Fibroblast of skin of right quadriceps (primary cell): ENCODE data around the gene SOX11.

Experiments used
- DNase-seq: peaks from one replicate; pipeline ENCODE4 v3.0.0-alpha.2; 2013

Gene SOX11

GRCh38 chr2:5692561-5693286, 540 bp downstream of the SOX11 start:
- DNase-seq: peak; percentile 46

DNA sequence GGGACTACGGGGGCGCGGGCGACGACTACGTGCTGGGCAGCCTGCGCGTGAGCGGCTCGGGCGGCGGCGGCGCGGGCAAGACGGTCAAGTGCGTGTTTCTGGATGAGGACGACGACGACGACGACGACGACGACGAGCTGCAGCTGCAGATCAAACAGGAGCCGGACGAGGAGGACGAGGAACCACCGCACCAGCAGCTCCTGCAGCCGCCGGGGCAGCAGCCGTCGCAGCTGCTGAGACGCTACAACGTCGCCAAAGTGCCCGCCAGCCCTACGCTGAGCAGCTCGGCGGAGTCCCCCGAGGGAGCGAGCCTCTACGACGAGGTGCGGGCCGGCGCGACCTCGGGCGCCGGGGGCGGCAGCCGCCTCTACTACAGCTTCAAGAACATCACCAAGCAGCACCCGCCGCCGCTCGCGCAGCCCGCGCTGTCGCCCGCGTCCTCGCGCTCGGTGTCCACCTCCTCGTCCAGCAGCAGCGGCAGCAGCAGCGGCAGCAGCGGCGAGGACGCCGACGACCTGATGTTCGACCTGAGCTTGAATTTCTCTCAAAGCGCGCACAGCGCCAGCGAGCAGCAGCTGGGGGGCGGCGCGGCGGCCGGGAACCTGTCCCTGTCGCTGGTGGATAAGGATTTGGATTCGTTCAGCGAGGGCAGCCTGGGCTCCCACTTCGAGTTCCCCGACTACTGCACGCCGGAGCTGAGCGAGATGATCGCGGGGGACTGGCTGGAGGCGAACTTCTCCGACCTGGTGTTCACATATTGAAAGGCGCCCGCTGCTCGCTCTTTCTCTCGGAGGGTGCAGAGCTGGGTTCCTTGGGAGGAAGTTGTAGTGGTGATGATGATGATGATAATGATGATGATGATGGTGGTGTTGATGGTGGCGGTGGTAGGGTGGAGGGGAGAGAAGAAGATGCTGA, 1.4 kb downstream of the SOX11 start:
- DNase-seq: no peak

GRCh38 chr2:5694306-5694705, 2.1 kb downstream of the SOX11 start:
- DNase-seq: peak; percentile 50

GRCh38 chr2:5695654-5696403, 3.6 kb downstream of the SOX11 start:
- peak; percentile 72 for DNase-seq

- no peak for DNase-seq
Measured at GRCh38 chr2:5696404-5696944, 4.3 kb downstream of the SOX11 start.

DNA sequence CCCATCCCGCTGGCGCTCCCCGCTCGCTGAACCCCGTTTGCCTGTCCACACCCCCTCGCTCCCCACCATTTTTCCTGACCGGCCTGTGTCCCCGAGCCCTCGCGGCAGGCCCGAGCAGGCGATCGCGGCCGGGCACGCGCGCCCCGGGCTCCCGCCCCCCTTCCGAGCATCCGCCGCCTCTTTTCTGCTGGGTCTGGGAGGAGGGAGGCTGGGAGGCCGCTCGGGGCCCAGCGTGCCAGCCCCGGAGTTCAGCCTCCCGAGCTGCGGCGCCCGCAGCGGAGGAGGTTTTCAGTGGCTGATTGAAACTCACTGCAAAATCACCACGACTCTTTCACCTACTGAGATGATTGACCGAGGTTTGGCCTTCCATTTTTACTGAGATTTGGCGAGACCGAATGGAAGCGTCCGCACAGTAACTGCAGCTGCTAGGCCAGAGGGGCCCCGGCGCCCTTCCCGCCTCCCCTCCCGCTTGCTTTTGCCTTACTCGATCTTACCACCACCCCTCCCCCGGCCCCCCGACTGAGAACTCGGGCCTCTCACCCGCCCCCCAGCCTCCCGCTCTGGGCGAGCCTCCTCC, 4.8 kb downstream of the SOX11 start:
- peak; percentile 67 for DNase-seq

DNA sequence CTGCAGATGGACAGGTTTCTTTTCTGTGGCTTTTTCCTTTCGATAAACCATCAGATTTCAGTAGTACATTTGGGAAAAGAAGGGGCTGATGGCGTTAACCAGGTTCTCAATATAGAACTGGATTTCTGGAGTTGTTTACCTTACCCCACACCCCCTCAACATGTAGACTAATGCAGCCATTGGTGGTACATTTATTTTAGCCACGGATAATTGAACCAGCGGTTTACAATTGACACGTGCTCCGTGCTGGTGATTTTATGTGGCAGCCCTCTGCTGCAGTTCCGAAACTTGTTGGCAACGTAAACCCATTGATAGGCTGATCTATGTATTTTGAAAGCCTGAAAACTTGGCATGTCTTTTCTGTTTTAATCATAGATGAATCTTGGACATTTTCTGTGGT, 5.4 kb downstream of the SOX11 start:
- no peak for DNase-seq

- no peak for DNase-seq
Measured at GRCh38 chr2:5698134-5698533, 6.0 kb downstream of the SOX11 start.

DNA sequence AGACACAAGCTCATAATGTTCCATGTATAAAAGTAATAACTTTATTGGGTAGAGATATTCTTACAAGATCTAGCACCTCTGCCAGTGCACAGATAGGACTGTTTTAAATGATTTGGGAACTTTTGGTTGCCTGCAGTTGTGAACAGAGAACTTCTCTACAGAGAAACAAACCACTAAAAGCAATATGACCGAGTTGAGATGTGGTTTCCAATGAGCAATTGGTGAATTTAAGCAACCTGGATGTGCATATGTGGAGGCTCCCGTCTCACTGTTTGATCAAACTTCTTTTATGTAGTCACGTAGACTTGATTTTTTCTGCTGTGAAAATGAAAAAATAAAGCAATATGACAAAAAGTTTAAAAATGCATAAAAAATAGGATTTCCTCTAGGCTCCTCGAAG, 7.8 kb downstream of the SOX11 start:
- DNase-seq: no peak

GRCh38 chr2:5700551-5700950, 8.4 kb downstream of the SOX11 start:
- no peak for DNase-seq

- peak; percentile 75 for DNase-seq
Measured at GRCh38 chr2:5701266-5701665, 9.1 kb downstream of the SOX11 start.

- no peak for DNase-seq
Measured at GRCh38 chr2:5703166-5703565, 11.0 kb downstream of the SOX11 start.

- DNase-seq: no peak
Measured at GRCh38 chr2:5705490-5705889, 13.3 kb downstream of the SOX11 start.

DNA sequence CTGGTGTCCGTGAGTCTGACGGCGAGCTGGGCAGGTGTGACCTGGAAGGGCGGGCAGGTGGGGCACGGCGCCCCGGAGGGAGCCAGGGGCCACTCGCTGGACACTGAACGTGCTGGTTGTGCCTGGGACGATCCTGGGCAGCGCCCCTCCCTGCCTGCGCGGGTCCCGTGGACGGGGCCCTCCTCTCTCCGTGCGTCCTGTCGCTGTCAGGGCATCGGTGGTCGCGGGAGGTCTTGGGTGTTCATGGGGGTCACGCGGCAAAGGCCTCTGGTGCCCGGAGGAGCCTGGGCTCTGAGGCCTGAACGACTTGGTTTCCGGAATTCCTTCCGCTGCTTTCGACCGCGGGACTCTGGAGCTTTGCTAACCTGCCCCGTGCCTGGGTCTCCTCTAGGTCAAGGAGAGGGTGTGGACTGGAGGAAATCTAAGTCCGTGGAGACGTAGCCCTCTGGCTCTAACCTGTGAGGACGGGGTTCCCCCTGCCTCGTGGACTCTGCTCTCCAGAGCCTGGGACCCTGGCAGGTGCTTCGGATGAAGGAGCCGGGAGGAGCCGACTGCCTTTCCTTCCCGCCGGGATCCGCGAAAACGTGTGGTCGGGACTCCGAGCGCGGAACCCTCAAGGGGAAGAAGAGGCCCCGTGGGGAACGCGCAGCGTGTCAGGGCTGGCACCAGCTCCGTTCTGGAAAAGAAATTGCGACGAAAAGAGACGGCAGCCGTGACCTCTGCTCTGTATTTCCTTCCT, 14.7 kb downstream of the SOX11 start:
- no peak for DNase-seq

DNA sequence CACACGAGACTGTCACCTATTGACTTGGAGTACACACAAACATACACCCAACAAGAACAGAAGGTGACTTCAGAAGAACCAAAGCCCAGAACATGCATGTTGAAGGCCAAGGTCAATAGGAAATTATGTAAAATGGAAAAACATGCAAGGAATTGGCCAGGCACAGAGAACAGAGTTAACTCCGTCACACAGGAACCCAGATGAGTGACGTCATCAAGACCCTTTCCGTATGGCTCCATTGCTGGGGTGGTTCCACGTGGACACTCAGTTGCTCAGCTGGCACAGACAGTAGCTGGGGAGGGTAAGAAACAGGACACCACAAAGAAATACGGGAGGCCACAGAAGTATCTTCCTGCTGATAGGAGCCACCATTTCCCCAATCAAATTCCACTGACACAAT, 18.4 kb downstream of the SOX11 start:
- no peak for DNase-seq

GRCh38 chr2:5713101-5713500, 20.9 kb downstream of the SOX11 start:
- no peak for DNase-seq

DNA sequence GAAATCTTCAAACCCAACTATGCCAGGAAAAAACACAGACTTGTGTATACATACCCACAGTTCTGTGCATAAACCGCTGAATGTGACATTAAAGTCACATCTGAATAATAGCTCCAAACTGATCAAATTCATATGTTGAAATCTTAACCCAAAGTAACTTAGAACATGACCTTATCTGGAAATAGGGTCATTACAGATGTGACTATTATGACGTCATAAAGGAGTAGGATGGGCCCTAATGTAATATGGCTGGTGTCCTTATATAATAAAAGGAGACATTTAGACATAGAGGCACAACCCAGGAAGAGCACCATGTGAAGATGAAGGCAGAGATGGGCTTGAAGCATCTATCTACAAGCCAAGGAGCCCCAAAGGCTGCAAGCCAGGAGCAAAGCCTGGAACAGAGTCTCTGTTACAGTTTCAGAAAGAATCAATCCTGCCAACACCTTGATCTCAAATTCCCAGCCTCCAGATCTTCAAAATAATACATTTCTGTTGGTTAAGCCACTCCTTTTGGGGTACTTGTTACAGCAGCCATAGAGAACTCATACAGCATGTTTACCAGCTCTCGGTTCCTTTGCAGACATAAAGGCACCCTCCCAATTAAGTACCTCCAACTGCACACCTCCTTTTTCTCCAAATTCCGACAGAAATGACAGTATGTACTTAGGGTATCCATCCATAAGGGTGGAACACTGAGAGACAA, 27.6 kb downstream of the SOX11 start:
- DNase-seq: no peak

DNA sequence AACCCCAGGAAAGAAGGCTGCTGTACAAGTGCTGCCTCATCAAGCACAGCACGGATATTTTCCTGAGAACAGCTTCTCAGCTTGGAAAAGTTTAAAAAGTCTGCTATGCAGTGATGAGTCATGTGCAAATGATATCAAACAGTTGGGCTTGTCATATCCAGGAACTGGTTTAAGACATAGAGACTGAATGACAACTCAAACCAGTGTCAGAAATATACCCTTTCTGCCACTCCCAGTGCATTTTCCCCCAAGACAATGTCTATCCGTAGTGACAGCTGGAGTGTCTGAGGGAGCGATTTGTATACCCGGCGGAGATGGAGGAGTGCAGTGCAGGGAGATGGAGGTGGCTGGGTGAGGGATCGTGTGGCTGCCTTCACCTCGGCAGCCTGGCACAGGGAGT, 28.2 kb downstream of the SOX11 start:
- DNase-seq: peak; percentile 66

- no peak for DNase-seq
Measured at GRCh38 chr2:5722236-5722635, 30.1 kb downstream of the SOX11 start.

- DNase-seq: no peak
Measured at GRCh38 chr2:5723791-5724735, 31.9 kb downstream of the SOX11 start.
